Suprapubic skin (tissue), 4 donors: Measurements from ENCODE around the gene ADM5.

Source experiments
- CTCF ChIP-seq, 2 donors: fragments of 200-600 bp in 1 of 2; fragments of 450-650 bp in 1 of 2; sonication (generic) in 1 of 2; IDR thresholded peaks; one replicate each; pipeline ENCODE4 v1.5.1; 2016 to 2019; ENCODE audit warnings: antibody characterized with exemption in 2 of 2, mild to moderate bottlenecking in 1 of 2, moderate library complexity in 1 of 2
- EP300 ChIP-seq: sonication (generic); formaldehyde crosslinking; IDR thresholded peaks from one replicate; pipeline ENCODE4 v1.6.1; 2017; ENCODE audit warnings: antibody characterized with exemption
- POLR2A ChIP-seq, 2 donors: fragments of 450-650 bp; IDR thresholded peaks; one replicate each; pipeline ENCODE4 v1.6.1; 2017; ENCODE audit warnings: antibody characterized with exemption in 2 of 2, mild to moderate bottlenecking in 2 of 2, moderate library complexity in 2 of 2
- POLR2AphosphoS5 ChIP-seq, 3 donors: sonication (generic); formaldehyde crosslinking; IDR thresholded peaks; one replicate each; pipeline ENCODE4 v1.6.1; 2017; ENCODE audit warnings: antibody characterized with exemption in 3 of 3

DNA sequence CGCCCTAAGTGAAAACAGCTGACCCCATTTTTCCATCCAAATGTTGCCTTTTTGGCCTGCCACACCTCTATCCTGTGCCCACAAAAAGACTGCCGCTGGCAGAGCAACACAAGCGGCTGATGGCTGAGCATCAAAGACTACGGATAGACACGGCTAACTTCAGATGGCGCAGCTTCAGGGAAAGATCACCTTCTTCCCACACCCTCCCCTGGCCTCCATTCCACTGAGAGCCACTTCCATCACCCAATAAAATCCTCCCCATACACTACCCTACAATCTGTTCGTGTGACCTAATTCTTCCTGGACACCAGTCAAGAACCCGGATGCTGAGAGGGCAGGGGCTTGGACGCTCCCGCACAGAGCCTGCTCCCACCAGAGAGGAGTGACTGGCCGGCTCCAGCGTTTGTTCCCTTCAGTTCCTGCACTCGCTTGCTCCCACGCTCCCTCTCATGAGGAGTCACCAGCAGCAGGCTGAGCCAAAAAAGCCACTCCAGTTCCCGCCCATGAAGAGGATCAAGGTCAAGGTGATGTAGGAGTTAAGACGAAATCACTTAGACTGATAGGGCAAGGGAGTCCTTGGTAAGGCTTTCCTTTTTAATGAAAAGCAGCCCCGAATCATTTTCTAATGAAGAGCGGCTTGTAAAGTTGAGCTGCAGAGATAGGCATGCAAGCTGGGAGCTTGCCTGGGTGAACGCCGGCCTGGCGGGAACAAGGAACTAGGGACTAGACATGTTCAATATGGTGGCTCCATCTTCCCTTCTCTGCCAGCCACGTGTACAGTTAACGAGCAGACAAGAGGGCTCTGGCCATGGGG, 38.0 kb downstream of the ADM5 start:
- TF ChIP-seq EP300 (no peak), CTCF (IDR thresholded peaks at IDR 0.05) (no peak), POLR2A (IDR thresholded peaks at IDR 0.05) (no peak), POLR2AphosphoS5 (IDR thresholded peaks at IDR 0.05) (no peak)
